IMR-90 (cell line): ENCODE data around the gene TP73. TPM values are rescaled to one million over a fixed set of nuclear protein-coding genes. Genes with fewer than 3 reads are reported as not detected.

Experiments used
- ATAC-seq: fragments of 200-7000 bp; cut with Tn5 transposase; 2 replicates; pipeline ENCODE4 v1.9.1; 2020; ENCODE audit warnings: low read depth, mild to moderate bottlenecking, moderate library complexity
- BruUV-seq: library from RNA; stranded (reverse); fragments of 400-500 nt; replicated peaks from 2 replicates; lab custom pipeline; 2021; lab: Mats Ljungman, UMichigan
- CTCF ChIA-PET: fragments of 300-600 bp; formaldehyde crosslinking; extraction: SDS; loops from one replicate; lab custom pipeline; 2021; ENCODE audit warnings: antibody characterized with exemption; lab: Yijun Ruan, JAX
- POLR2A ChIA-PET: fragments of 300-600 bp; sonication (Branson Sonifier 250); formaldehyde crosslinking; loops from one replicate; lab custom pipeline; 2022; ENCODE audit warnings: antibody characterized with exemption; ENCODE audit not compliant: unreplicated experiment; lab: Charles Lee
- DNase-seq: peaks from one replicate; pipeline ENCODE4 v3.0.0; 2013
- H2AFZ ChIP-seq: replicated peaks from 2 replicates; pipeline ENCODE3; 2013; ENCODE audit warnings: low read length, mild to moderate bottlenecking; ENCODE audit not compliant: poor library complexity
- H2AK5ac ChIP-seq: 2 replicates; pipeline ENCODE4 v1.6.1; 2013; ENCODE audit warnings: low read depth, low read length, inconsistent platforms
- H2AK9ac ChIP-seq: replicated peaks from 2 replicates; pipeline ENCODE3; 2013; ENCODE audit warnings: mild to moderate bottlenecking, low read depth, low read length, moderate library complexity; ENCODE audit not compliant: poor library complexity
- H2BK120ac ChIP-seq: 2 replicates; pipeline ENCODE4 v1.6.1; 2013; ENCODE audit warnings: low read depth, low read length, inconsistent platforms
- H2BK15ac ChIP-seq: 3 replicates; pipeline ENCODE4 v1.6.1; 2013; ENCODE audit warnings: low read depth, low read length, inconsistent platforms
- H2BK20ac ChIP-seq: 2 replicates; pipeline ENCODE4 v1.6.1; 2013; ENCODE audit warnings: low read depth, mild to moderate bottlenecking, inconsistent platforms, low read length, moderate library complexity
- H2BK5ac ChIP-seq: 2 replicates; pipeline ENCODE4 v1.6.1; 2013; ENCODE audit warnings: mild to moderate bottlenecking, low read depth, low read length, inconsistent platforms; ENCODE audit not compliant: poor library complexity, severe bottlenecking
- H3K14ac ChIP-seq: replicated peaks from 2 replicates; pipeline ENCODE4 v1.6.1; 2013; ENCODE audit warnings: low read depth, low read length, inconsistent platforms
- H3K18ac ChIP-seq: 2 replicates; pipeline ENCODE4 v1.6.1; 2013; ENCODE audit warnings: low read depth, low read length, control low read depth
- H3K23ac ChIP-seq: 2 replicates; pipeline ENCODE4 v1.6.1; 2013; ENCODE audit warnings: low read depth, low read length, inconsistent platforms
- H3K27ac ChIP-seq: 2 replicates; pipeline ENCODE4 v1.5.1; 2013; ENCODE audit warnings: mild to moderate bottlenecking, control low read depth, low read length; ENCODE audit not compliant: insufficient read depth
- H3K27me3 ChIP-seq: 2 replicates; pipeline ENCODE4 v1.6.1; 2013; ENCODE audit warnings: low read length; ENCODE audit not compliant: control insufficient read depth, insufficient read depth
- H3K36me3 ChIP-seq: 2 replicates; pipeline ENCODE4 v1.6.1; 2013; ENCODE audit warnings: low read length, mixed read lengths; ENCODE audit not compliant: control insufficient read depth, insufficient read depth
- H3K4ac ChIP-seq: 2 replicates; pipeline ENCODE4 v1.6.1; 2013; ENCODE audit warnings: low read depth, low read length, inconsistent platforms
- H3K4me1 ChIP-seq: 2 replicates; pipeline ENCODE4 v1.6.1; 2013; ENCODE audit warnings: low read length, mixed read lengths; ENCODE audit not compliant: control insufficient read depth, insufficient read depth
- H3K4me2 ChIP-seq: 2 replicates; pipeline ENCODE4 v1.6.1; 2013; ENCODE audit warnings: low read depth, mild to moderate bottlenecking, control low read depth, low read length, moderate library complexity
- H3K4me3 ChIP-seq: 2 replicates; pipeline ENCODE4 v1.5.1; 2013; ENCODE audit warnings: low read depth, mild to moderate bottlenecking, control low read depth, low read length, moderate library complexity; ENCODE audit not compliant: insufficient read depth
- H3K56ac ChIP-seq: 2 replicates; pipeline ENCODE4 v1.6.1; 2013; ENCODE audit warnings: low read length, inconsistent platforms; ENCODE audit not compliant: insufficient read depth; ENCODE audit errors: extremely low read depth
- H3K79me1 ChIP-seq, 2 experiments: 2 replicates each; pipeline ENCODE4 v1.6.1; 2013; ENCODE audit warnings: low read length in 2 of 2, inconsistent platforms in 1 of 2, low read depth in 1 of 2
- H3K9ac ChIP-seq: 2 replicates; pipeline ENCODE4 v1.6.1; 2013; ENCODE audit warnings: low read depth, low read length, control low read depth
- H3K9me1 ChIP-seq: 2 replicates; pipeline ENCODE4 v1.6.1; 2013; ENCODE audit warnings: low read length, inconsistent platforms; ENCODE audit not compliant: insufficient read depth
- H3K9me3 ChIP-seq: 2 replicates; pipeline ENCODE4 v1.6.1; 2013; ENCODE audit warnings: low read length; ENCODE audit not compliant: control insufficient read depth, insufficient read depth
- H4K20me1 ChIP-seq: 2 replicates; pipeline ENCODE4 v1.6.1; 2013; ENCODE audit warnings: low read length, inconsistent platforms; ENCODE audit not compliant: insufficient read depth
- H4K5ac ChIP-seq: 2 replicates; pipeline ENCODE4 v1.6.1; 2013; ENCODE audit warnings: mild to moderate bottlenecking, low read depth, low read length, control low read depth
- H4K8ac ChIP-seq, 2 experiments: 2 replicates each; pipeline ENCODE4 v1.6.1; 2013; ENCODE audit warnings: low read depth in 2 of 2, low read length in 2 of 2, control low read depth in 1 of 2, inconsistent platforms in 1 of 2
- H4K91ac ChIP-seq: 2 replicates; pipeline ENCODE4 v1.6.1; 2013; ENCODE audit warnings: low read depth, low read length, inconsistent platforms; ENCODE audit not compliant: insufficient read depth
- BHLHE40 ChIP-seq: fragments of 150-350 bp; IDR thresholded peaks from 2 replicates; pipeline ENCODE4 v1.6.1; 2016; ENCODE audit warnings: mild to moderate bottlenecking, low read depth, low read length
- CEBPB ChIP-seq: IDR thresholded peaks from 2 replicates; pipeline ENCODE4 v1.6.1; 2012; ENCODE audit warnings: low read depth, low read length, improper control_type of control experiment
- CHD1 ChIP-seq: IDR thresholded peaks from 2 replicates; pipeline ENCODE4 v1.6.1; 2012; ENCODE audit warnings: low read depth, low read length, improper control_type of control experiment
- CTCF ChIP-seq: conservative IDR thresholded peaks from 2 replicates; pipeline ENCODE4 v1.5.1; 2012; ENCODE audit warnings: mild to moderate bottlenecking, low read depth, low read length, improper control_type of control experiment
- ELK1 ChIP-seq: fragments of 150-350 bp; IDR thresholded peaks from 2 replicates; pipeline ENCODE4 v1.6.1; 2016; ENCODE audit warnings: low read depth, mild to moderate bottlenecking, low read length, moderate library complexity, borderline replicate concordance
- FOS ChIP-seq: fragments of 150-350 bp; IDR thresholded peaks from 2 replicates; pipeline ENCODE4 v1.6.1; 2016; ENCODE audit warnings: low read depth, low read length
- MAFK ChIP-seq: IDR thresholded peaks from 2 replicates; pipeline ENCODE4 v1.6.1; 2012; ENCODE audit warnings: low read depth, low read length, improper control_type of control experiment
- POLR2A ChIP-seq: IDR thresholded peaks from 2 replicates; pipeline ENCODE4 v1.6.1; 2012; ENCODE audit warnings: mild to moderate bottlenecking, low read depth, low read length
- RAD21 ChIP-seq: IDR thresholded peaks from 2 replicates; pipeline ENCODE4 v1.6.1; 2012; ENCODE audit warnings: low read length, improper control_type of control experiment
- RFX5 ChIP-seq: IDR thresholded peaks from 2 replicates; pipeline ENCODE4 v1.8.0; 2012; ENCODE audit warnings: low read depth, mild to moderate bottlenecking, low read length, moderate library complexity
- WGBS, 2 experiments: methylation state at CpG; one replicate each; pipeline versions ENCODE4 v1.1.5 to v1.1.7; 2013; ENCODE audit warnings: missing lambda C conversion rate in 2 of 2; ENCODE audit not compliant: insufficient read length in 1 of 2; ENCODE audit errors: extremely low coverage in 2 of 2; 5-methylcytosine and 5-hydroxymethylcytosine counted together
- dilution Hi-C: fragments of 300-500 bp; cut with HindIII; formaldehyde crosslinking; loops from one replicate; pipeline ENCODE4 v1.14.3; 2018; ENCODE audit warnings: low sequenced_read_pairs; ENCODE audit not compliant: unreplicated experiment
- in situ Hi-C: fragments of 300-500 bp; cut with MboI; formaldehyde crosslinking; loops from 3 replicates; pipeline ENCODE4 v1.14.3; 2019; ENCODE audit warnings: low sequenced_read_pairs, inconsistent platforms, mixed read lengths
- intact Hi-C: fragments of 100-400 bp; cut with micrococcal nuclease; formaldehyde crosslinking; loops from 2 replicates; pipeline ENCODE4 v1.10.0; 2022
- polyA plus RNA-seq, 3 experiments: library from polyadenylated mRNA; depleted of rRNA; stranded (reverse); fragments of >200 nt; gene quantifications; 2 replicates each; pipeline ENCODE4 v1.2.3, GENCODE V29; 2012; ENCODE audit warnings: low replicate concordance in 1 of 3
- total RNA-seq: library from RNA; depleted of rRNA; stranded (reverse); fragments of >200 nt; gene quantifications from 2 replicates; pipeline ENCODE4 v1.2.3, GENCODE V29; 2012

The TP73 gene
- total and polyA plus RNA-seq, 2 of the 4 experiments (the other 2 are of a cell fraction) = not detected

- H3K23ac ChIP-seq = no peak overlapping the region
- no peak overlapping the region for H4K91ac ChIP-seq
- peaks cover 4% of the 10 kb centered on the region; the same call in 1 of the 2 replicates for H3K36me3 ChIP-seq
- no peak overlapping the region for H2AK9ac ChIP-seq
- intact Hi-C loops (no loop called here), in situ Hi-C loops (no loop called here), dilution Hi-C loops (no loop called here)
- no peak overlapping the region for H2AK5ac ChIP-seq
- H3K18ac ChIP-seq = no peak overlapping the region
- no peak overlapping the region for H2BK120ac ChIP-seq
- peaks cover 21% of the 10 kb centered on the region for H3K27me3 ChIP-seq
- H4K20me1 ChIP-seq = no peaks in the 10 kb centered on the region; the same call in 1 of the 2 replicates
- H3K9me1 ChIP-seq = peaks cover 8% of the 10 kb centered on the region; the same call in 1 of the 2 replicates
- ATAC-seq (no peak), DNase-seq (no peak)
- BruUV-seq = no TSS peak
- no peak overlapping the region for H3K4me2 ChIP-seq
- POLR2A ChIA-PET = no interaction called here
- no peak overlapping the region for H4K8ac ChIP-seq
- CTCF ChIA-PET = no interaction called here
- no peaks in the 10 kb centered on the region for H3K9me3 ChIP-seq
- no peak overlapping the region for H2BK5ac ChIP-seq
- TF ChIP-seq CEBPB = no peak
- TF ChIP-seq ELK1 = no peak
- no peak for TF ChIP-seq POLR2A
- TF ChIP-seq CTCF = no peak
- no peak for TF ChIP-seq FOS
- no peak for TF ChIP-seq RFX5
- TF ChIP-seq RAD21 = no peak
- TF ChIP-seq BHLHE40 = no peak
- no peak for TF ChIP-seq MAFK
- TF ChIP-seq CHD1 = no peak
- H3K27ac ChIP-seq = no peak overlapping the region
- no CpG with 5 or more reads among the region's 5 CpGs for WGBS, 2 experiments
- no peak overlapping the region for H3K9ac ChIP-seq
- H3K4me1 ChIP-seq = peaks cover 8% of the 10 kb centered on the region; the same call in 1 of the 2 replicates
- no peak overlapping the region for H3K4ac ChIP-seq
- H3K56ac ChIP-seq = no peak overlapping the region
- no peak overlapping the region for H2BK20ac ChIP-seq
- H3K14ac ChIP-seq = no peak overlapping the region
- no peak overlapping the region for H2AFZ ChIP-seq
- no peak overlapping the region for H2BK15ac ChIP-seq
- peaks cover 15 to 23% of the 10 kb centered on the region in 2 experiments for H3K79me1 ChIP-seq
- H3K4me3 ChIP-seq = no peak overlapping the region
- H4K5ac ChIP-seq = no peak overlapping the region
Observed at GRCh38 chr1:3749512-3749911, 97.2 kb downstream of the TP73 start.
